Parathyroid adenoma (tissue), 2 donors: ENCODE measurements around the gene U2AF1L4.

ENCODE experiments used
- H2AFZ ChIP-seq: fragments of 300-600 bp; sonication (generic); one replicate; pipeline ENCODE4 v1.7.0; 2017; ENCODE audit warnings: antibody characterized with exemption, mild to moderate bottlenecking
- H3K27ac ChIP-seq: fragments of 300-600 bp; sonication (generic); one replicate; pipeline ENCODE4 v1.7.0; 2017
- H3K27me3 ChIP-seq: fragments of 300-600 bp; sonication (generic); one replicate; pipeline ENCODE4 v1.7.0; 2017; ENCODE audit warnings: low read length; ENCODE audit not compliant: control insufficient read depth, insufficient read depth
- H3K36me3 ChIP-seq: fragments of 300-600 bp; sonication (generic); one replicate; pipeline ENCODE4 v1.7.0; 2017; ENCODE audit warnings: low read length; ENCODE audit not compliant: control insufficient read depth, insufficient read depth
- H3K4me1 ChIP-seq: fragments of 300-600 bp; sonication (generic); one replicate; pipeline ENCODE4 v1.7.0; 2017; ENCODE audit warnings: control low read depth
- H3K4me2 ChIP-seq: fragments of 300-600 bp; sonication (generic); one replicate; pipeline ENCODE4 v1.7.0; 2017; ENCODE audit warnings: low read length
- H3K4me3 ChIP-seq: fragments of 300-600 bp; sonication (generic); one replicate; pipeline ENCODE4 v1.7.0; 2017; ENCODE audit warnings: low read depth, low read length
- H3K79me2 ChIP-seq: fragments of 300-600 bp; sonication (generic); one replicate; pipeline ENCODE4 v1.7.0; 2017; ENCODE audit warnings: control low read depth
- H3K9ac ChIP-seq: fragments of 300-600 bp; sonication (generic); one replicate; pipeline ENCODE4 v1.7.0; 2017; ENCODE audit warnings: mild to moderate bottlenecking
- H3K9me3 ChIP-seq: fragments of 300-600 bp; sonication (generic); one replicate; pipeline ENCODE4 v1.7.0; 2017; ENCODE audit warnings: low read length; ENCODE audit not compliant: control insufficient read depth
- CTCF ChIP-seq: fragments of 300-600 bp; sonication (generic); IDR thresholded peaks from one replicate; pipeline ENCODE4 v1.7.0; 2017; ENCODE audit warnings: antibody characterized with exemption, mild to moderate bottlenecking
- donor health status: primary hyperparathyroidism.

Gene U2AF1L4

GRCh38 chr19:35776102-35776788 is 31.0 kb upstream of the U2AF1L4 start:
- Histone ChIP-seq H3K27me3 (no peaks in the 10 kb centered on the region), H2AFZ (peak overlapping the region; percentile 31), H3K4me1 (peaks cover 10% of the 10 kb centered on the region), H3K4me3 (peak overlapping the region; percentile 43), H3K9ac (no peak overlapping the region), H3K9me3 (no peaks in the 10 kb centered on the region), H3K4me2 (peak overlapping the region; percentile 77), H3K79me2 (no peaks in the 10 kb centered on the region), H3K36me3 (no peaks in the 10 kb centered on the region), H3K27ac (no peak overlapping the region)
- no peak for TF ChIP-seq CTCF

DNA sequence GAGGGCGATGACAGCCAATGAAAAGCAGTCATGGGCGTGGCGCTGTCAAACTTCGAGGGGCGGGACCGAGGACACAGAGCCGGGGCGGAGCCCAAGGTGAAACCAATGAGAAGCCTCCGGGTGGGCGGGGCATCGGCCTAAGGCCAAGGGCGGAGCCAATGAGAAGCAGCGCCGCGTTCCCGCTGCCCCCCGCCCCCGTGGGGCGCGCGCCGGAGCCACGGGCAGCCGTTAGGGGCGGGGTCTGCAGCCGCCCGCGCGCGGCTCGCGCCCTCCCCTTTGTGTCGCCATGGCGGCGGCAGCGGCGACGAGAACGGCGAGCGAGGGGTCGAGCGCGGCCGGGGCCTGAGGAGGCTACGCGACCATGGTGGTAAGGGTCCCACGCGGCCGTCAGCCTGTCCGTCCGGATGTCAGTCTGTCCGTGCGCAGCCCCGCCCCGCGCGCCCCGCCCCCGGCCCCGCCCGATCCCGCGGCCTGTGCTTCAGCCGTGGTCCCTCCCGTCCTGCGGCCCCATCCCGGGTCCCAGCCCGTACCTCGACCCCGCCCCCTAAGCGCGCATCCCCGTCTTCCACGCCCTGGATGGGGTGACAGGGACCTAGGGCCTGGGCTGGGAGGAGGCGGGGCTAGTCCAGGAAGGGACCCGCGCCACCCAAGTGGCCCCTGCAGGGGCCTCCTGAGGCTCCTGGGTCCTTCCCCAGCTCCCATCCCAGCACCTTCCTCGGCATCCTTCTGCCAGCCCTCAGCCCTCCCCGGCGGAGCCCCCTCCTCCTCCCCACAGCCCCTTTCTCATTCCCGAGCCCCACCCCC is 30.3 kb upstream of the U2AF1L4 start, which contains the start of gene ARHGAP33:
Gene ARHGAP33 (plus strand): TSS at position 267 of the 804 bp plus-strand sequence. CDS start 95 bp downstream, at position 362.
- Histone ChIP-seq H3K4me2 (peak within 1 kb of the TSS; percentile 77), H3K9me3 (no peaks in the 10 kb centered on the region), H3K27ac (no peak within 1 kb of the TSS), H3K27me3 (no peaks in the 10 kb centered on the region), H3K36me3 (no peaks in the 10 kb centered on the region), H3K4me1 (peaks cover 10% of the 10 kb centered on the region), H3K79me2 (no peaks in the 10 kb centered on the region), H3K4me3 (peak within 1 kb of the TSS; percentile 43), H2AFZ (peak within 1 kb of the TSS; percentile 80), H3K9ac (no peak within 1 kb of the TSS)
- no peak for TF ChIP-seq CTCF

DNA sequence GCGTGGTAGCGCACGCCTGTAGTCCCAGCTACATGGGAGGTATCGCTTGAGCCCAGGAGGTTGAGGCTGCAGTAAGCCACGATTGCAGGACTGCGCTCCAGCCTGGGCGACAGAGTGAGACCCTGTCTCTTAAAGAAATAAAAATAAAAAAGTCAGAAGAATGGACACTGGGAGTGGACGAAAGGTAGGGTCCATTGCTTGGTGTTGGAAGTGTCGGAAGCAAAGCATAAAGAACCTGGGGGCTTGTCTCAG is 29.8 kb upstream of the U2AF1L4 start:
- Histone ChIP-seq H3K9ac (no peak overlapping the region), H3K27me3 (no peaks in the 10 kb centered on the region), H3K4me3 (peak overlapping the region; percentile 43), H3K79me2 (no peaks in the 10 kb centered on the region), H3K27ac (no peak overlapping the region), H3K4me1 (peaks cover 10% of the 10 kb centered on the region), H3K36me3 (no peaks in the 10 kb centered on the region), H3K9me3 (no peaks in the 10 kb centered on the region), H2AFZ (peak overlapping the region; percentile 80), H3K4me2 (peak overlapping the region; percentile 77)
- no peak for TF ChIP-seq CTCF

DNA sequence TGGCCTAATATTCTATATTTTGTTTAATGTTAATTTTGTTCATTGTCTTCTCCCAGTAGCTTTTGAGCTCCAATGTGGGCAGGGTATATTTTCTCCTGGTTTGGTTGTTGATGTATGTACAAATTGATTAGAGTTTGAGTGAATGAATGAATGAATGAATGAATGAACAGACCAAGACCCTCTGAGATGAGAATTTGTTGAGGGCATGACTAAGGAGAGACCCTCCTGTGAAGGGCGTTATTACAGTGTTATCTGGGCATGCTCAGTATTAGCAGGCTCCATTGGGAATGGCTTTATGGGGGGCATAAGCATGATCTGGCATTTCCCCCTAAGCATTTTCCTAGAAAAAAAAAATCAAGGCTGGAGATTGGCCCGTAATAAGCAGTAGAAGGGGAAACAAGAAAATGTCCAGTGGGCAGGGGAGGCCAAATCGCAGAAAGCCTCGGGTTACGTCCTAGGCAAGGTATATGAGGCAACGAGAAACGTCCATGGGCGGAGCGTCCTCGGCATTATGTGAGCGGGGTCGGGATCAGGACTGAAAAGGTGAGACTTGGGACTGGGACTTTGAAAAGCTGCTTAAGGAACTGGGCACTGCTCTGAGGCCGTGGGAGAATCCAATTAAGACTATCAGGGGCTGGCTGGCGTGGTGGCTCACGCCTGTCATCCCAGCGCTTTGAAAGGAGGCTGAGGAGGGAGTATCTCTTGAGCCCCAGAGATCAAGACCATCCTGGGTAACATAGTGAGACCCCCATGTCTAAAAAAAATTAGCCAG is 29.2 kb upstream of the U2AF1L4 start:
- TF ChIP-seq CTCF: no peak
- H3K36me3 ChIP-seq: no peaks in the 10 kb centered on the region
- no peaks in the 10 kb centered on the region for H3K79me2 ChIP-seq
- no peaks in the 10 kb centered on the region for H3K9me3 ChIP-seq
- peak overlapping the region; percentile 77 for H3K4me2 ChIP-seq
- peak overlapping the region; percentile 43 for H3K4me3 ChIP-seq
- no peak overlapping the region for H3K27ac ChIP-seq
- H3K27me3 ChIP-seq: no peaks in the 10 kb centered on the region
- H3K4me1 ChIP-seq: peaks cover 10% of the 10 kb centered on the region
- peak overlapping the region; percentile 80 for H2AFZ ChIP-seq
- no peak overlapping the region for H3K9ac ChIP-seq
